HepG2 (cell line): ENCODE data around the gene ACAD11. TPM values are rescaled to one million over a fixed set of nuclear protein-coding genes. Genes with fewer than 3 reads are reported as not detected.

Source experiments
- AHDC1 ChIP-seq: sonication (generic); formaldehyde crosslinking; IDR thresholded peaks from 2 replicates; pipeline ENCODE4 v1.5.1; 2020; ENCODE audit warnings: mild to moderate bottlenecking, missing genetic modification reagents, borderline replicate concordance
- E2F2 ChIP-seq: sonication (generic); formaldehyde crosslinking; IDR thresholded peaks from 2 replicates; pipeline ENCODE4 v1.4.0; 2020; ENCODE audit warnings: missing genetic modification reagents, borderline replicate concordance
- NFIC ChIP-seq: IDR thresholded peaks from 2 replicates; pipeline ENCODE4 v1.6.1; 2012; ENCODE audit warnings: mild to moderate bottlenecking, low read length, inconsistent platforms
- PATZ1 ChIP-seq: sonication (generic); formaldehyde crosslinking; IDR thresholded peaks from 2 replicates; pipeline ENCODE4 v1.4.0; 2020; ENCODE audit warnings: missing genetic modification reagents
- RARA ChIP-seq: IDR thresholded peaks from 2 replicates; pipeline ENCODE4 v1.6.1; 2016; ENCODE audit warnings: missing genetic modification reagents, missing compliant biosample characterization
- TERF1 ChIP-seq: sonication (generic); formaldehyde crosslinking; IDR thresholded peaks from 2 replicates; pipeline ENCODE4 v1.8.0; 2022; ENCODE audit warnings: mild to moderate bottlenecking, missing genetic modification reagents, moderate library complexity
- TFAP4 ChIP-seq: sonication (generic); IDR thresholded peaks from 2 replicates; pipeline ENCODE4 v1.6.1; 2016; ENCODE audit warnings: low read depth, borderline replicate concordance
- ZFX ChIP-seq: sonication (generic); formaldehyde crosslinking; IDR thresholded peaks from 2 replicates; pipeline ENCODE4 v1.4.0; 2020; ENCODE audit warnings: mild to moderate bottlenecking, low read depth, missing genetic modification reagents, moderate library complexity
- ZNF276 ChIP-seq: sonication (generic); formaldehyde crosslinking; IDR thresholded peaks from 2 replicates; pipeline ENCODE4 v1.4.0; 2020; ENCODE audit warnings: mild to moderate bottlenecking, low read depth, missing genetic modification reagents
- ZNF770 ChIP-seq: sonication (generic); formaldehyde crosslinking; IDR thresholded peaks from 2 replicates; pipeline ENCODE4 v1.5.0; 2020; ENCODE audit warnings: mild to moderate bottlenecking, missing genetic modification reagents
- polyA plus RNA-seq, 8 experiments: library from polyadenylated mRNA; depleted of rRNA in 3 of 8; stranded (reverse) in 7 of 8; unstranded in 1 of 8; fragments of >200 nt; fragmentation: Illumina TruSeq in 4 of 8; extraction: Trizol in 4 of 8; gene quantifications; 2 replicates each; pipeline versions ENCODE4 v1.2.1 to v1.2.3, GENCODE V29; 2011 to 2016; ENCODE audit warnings: low read depth in 4 of 8, missing spikeins in 1 of 8, mixed read lengths in 1 of 8; ENCODE audit not compliant: insufficient read depth in 1 of 8
- total RNA-seq, 5 experiments: library from RNA; depleted of rRNA; stranded (reverse); fragments of >200 nt; fragmentation: Illumina TruSeq; extraction: Trizol; gene quantifications; 2 replicates each; pipeline ENCODE4 v1.2.3, GENCODE V29; 2016; ENCODE audit warnings: low read depth in 1 of 5

The ACAD11 gene
- total and polyA plus RNA-seq, 2 of the 13 experiments (the other 11 are each of a cell fraction or from before 2014, with no cell fraction given): 30.6 to 56.9 TPM

- TF ChIP-seq TFAP4 (no peak), RARA (CRISPR knock-in tag) (peak; percentile 40; the same call in 1 of the 2 replicates), NFIC (no peak), TERF1 (CRISPR knock-in tag) (no peak), E2F2 (CRISPR knock-in tag) (no peak), PATZ1 (CRISPR knock-in tag) (no peak), ZFX (no peak), ZNF770 (no peak), AHDC1 (CRISPR knock-in tag) (0 out of 2 replicates have a peak, but pooled peaks have one; percentile 45), ZNF276 (CRISPR knock-in tag) (no peak)
Observed at GRCh38 chr3:132543011-132543739, 116.4 kb downstream of the ACAD11 start (continued).
